DMS 273 (cell line): ENCODE results near the gene CNPY1.
"Not testable (repeated sequence)": the region's sequence is repeated elsewhere in the genome, so short reads cannot be mapped to it uniquely, and the experiment has no call there.

Experiments used
- DNase-seq: peaks from one replicate; lab custom pipeline; 2025; ENCODE audit not compliant: unreplicated experiment; lab: John Stamatoyannopoulos, UW

Gene CNPY1

DNA sequence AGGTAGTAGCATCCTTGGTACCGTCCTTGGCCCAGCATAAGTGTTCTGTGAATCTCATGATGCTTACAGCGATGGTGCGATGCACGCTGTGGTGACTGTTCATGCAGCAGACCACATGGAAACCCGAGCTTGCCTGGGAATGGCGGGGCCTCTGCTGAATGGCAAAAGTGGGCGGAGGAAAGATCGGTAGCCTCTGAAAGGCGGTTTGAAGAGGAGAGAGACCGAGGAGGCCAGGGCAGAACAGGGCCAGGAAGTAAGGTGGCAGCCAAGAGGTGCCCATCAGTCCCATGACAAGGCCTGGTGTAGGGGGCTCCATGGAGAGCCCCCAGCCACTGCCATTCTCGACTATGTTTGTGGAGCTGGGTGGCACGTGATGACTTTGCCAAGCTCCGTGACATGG is 33.2 kb upstream of the CNPY1 start:
- DNase-seq = no peak

GRCh38 chr7:155578016-155578415 is 31.7 kb upstream of the CNPY1 start:
- no peak for DNase-seq

- no peak for DNase-seq
Measured at GRCh38 chr7:155577509-155577905, 31.1 kb upstream of the CNPY1 start.

- no peak for DNase-seq
Measured at GRCh38 chr7:155576900-155577508, 30.6 kb upstream of the CNPY1 start.

DNA sequence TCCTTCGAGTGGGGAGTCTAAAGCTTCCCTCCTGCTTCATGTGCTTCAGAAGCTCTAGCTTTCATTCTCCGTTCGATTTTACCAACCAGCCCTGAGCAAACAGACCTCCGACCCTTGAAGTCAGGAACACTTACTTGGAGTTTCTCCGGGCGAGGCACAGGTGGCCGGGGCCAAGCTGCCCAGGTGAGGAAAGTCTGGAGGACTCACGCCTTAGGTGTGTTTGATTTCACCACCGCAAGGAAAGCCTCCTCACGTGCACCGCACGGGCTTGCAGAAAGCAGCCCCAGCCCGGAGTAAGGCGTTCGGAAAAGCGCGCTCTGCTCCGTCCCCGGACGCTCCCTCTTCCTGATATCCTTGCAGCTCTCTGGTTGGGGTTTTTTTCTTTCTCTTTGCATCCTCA is 30.1 kb upstream of the CNPY1 start:
- DNase-seq = no peak

DNA sequence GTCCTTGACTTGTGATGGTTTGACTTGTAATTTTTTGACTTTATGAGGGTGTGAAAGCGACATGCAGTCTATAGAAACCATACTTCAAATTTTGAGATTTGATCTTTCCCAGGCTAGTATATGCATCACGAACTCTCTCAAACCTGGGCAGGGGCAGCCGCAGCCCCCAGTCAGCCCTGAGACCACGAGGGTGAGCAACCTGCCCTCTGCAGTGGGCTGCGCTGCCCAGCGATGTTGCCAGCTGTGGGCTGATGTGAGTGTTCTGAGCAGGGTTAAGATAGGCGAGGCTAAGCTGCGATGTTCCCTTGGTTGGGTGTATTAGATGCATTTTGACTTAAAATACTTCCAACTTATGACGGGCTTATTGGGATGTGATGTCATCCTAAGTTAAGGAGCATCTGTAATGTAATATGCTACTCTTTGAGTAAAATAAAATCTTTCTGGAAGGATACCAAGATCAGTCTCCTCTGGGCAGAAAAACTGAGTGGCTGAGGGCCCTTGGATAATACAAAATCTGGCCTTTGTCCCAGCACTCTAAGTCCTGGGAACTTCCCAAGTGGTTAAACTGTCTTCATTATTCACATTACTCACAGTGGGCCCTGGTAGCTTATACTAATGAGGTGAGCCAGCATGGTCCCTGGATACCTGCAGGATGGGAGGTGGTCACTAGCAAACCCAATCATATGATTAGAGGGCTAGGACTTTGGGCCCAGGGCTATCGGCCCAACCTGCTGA is 28.4 kb upstream of the CNPY1 start:
- no peak for DNase-seq

DNA sequence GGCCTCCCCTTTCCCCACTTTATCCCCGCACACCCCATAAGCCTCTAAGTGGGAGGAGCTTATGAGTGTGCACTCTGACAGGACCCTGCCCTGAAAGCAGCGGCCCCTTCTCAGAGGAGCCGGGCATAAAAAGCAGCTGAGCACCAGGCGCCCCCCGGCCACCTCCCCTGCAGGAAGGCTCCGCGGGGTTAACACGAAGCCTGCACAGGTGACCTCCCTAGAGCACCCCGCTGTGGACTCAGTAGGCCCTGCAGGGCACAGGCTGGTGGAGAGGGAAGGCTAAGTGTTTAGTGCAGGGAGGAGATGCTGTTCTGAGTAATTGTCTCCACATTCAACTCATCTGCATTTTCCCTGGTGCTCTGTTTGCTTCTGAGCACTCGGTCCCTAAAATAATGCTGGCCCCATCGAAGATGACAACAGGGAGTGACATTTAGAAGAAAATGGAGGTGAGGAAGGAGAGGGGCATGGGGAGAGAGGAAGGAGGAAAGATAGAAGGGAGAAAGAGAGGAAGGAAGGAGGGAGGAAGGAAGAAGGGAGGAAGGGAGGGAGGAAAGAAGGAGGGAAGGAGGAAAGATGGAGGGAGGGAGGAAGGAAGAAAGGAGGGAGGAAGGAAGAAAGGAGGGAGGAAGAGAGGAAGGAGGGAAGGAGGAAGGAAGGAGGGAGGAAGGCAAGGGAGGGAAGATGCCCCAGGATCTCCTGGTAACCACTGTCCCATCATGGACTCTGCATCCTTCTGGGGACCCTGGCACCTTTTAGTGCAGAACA is 25.4 kb upstream of the CNPY1 start:
- no peak for DNase-seq

GRCh38 chr7:155570991-155571390 is 24.6 kb upstream of the CNPY1 start:
- no peak for DNase-seq

DNA sequence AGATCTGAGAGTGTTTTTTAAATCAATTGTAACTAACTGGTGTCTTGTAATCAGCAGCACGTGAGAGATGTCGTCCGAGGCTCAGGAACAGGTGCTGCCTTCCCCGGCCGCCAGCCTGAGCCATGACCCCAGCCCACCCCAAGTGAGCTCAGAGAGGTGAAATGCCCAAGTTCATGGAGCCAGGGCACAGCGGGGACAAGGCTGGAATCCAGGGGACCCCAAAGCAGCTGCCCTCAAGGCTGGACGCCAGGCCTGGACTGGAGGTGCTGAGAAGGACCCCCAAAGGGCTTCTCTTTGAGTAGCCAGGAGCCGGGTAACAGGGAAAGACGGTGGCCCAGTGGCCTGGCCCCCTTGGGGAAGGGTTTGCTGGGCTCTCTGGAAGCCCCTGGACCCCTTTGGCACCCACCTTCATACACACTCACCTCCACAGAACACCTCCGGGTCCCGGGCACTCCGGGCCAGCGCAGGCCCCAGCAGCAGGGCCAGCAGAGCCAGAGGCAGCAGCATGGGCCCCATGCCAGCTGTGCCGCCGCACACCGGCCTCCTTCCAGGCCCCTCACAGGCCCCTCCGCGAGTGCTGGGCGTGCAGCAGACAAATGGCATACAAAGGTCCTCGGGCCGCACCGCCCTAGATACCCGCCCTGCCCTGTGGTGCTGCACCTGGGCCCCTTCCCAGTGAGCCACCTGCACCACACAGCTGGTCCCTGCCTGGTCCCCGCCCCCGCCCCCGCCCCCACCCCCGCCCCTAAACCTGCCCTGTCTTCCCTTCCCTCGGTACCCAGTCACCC is 24.0 kb upstream of the CNPY1 start:
- DNase-seq = peak; percentile 21

DNA sequence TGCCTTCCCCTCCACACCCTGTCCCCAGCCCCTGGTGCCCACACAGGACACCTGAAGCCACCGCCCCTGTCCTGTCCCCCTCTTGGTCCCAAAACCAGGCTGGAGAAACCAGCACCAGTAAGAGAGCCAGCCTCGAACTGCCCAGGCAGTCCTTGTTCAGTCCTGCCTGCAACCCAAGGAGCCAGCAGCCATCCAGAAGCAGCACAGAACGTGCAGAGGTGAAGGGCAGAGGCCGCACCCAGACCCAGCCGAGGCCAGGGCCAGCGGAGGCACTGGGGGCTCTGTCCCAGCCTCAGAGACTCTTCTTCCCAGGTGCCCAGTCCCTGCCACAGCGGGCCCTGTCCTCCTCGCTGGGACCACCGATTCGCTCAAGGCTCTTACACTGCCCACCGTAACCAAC is 23.3 kb upstream of the CNPY1 start:
- no peak for DNase-seq

GRCh38 chr7:155568842-155569494 is 22.6 kb upstream of the CNPY1 start:
- DNase-seq = no peak

DNA sequence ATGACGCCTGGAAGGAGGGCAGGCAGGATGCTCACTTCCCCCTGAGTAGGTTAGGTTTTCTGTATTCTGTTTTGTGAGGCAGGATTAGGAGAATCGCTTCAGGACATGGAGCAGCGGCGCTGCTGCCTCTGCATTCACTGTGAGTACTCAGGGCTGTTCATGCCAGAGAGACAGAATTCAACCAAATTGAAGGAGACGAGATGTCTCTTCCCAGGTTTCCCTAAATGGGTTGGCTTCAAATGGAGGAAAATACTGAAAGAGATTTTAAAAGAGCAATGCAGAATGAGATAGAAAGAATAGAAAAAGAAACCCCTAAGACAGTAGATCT is 21.9 kb upstream of the CNPY1 start:
- DNase-seq = no peak

DNA sequence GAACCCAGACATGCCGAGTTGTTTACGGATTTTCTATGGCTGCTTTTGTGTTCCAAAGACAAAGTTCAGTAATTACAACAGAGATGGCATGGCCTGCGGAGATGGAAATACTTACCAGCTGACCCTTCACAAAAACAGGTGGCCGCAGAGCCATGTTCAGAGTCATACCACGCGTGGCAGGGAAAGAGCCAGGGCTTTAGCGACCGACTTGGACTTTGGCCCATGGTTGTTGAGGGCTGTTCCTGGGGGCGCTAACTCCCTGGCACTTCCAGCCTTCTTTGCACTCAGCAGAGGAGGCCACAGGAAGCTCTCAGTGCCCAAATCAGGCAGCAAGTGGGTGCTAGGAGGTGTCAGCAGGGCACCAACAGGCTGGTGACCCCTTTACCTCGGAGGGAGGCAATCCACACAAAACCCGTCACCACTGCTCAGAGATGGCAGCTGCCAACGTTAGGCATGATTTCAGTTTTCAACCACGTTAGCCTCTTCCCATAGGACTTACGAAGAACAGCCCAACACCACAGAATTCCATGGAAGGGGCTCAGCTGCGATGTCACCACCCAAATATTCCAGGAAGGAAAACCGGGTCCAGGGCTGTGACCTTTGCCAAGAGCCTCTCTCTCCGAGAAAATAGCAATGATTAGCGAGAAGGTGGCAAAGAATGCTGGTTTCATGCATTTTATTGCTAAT is 21.4 kb upstream of the CNPY1 start:
- no peak for DNase-seq

- no peak for DNase-seq
Measured at GRCh38 chr7:155566011-155566836, 19.9 kb upstream of the CNPY1 start.

DNA sequence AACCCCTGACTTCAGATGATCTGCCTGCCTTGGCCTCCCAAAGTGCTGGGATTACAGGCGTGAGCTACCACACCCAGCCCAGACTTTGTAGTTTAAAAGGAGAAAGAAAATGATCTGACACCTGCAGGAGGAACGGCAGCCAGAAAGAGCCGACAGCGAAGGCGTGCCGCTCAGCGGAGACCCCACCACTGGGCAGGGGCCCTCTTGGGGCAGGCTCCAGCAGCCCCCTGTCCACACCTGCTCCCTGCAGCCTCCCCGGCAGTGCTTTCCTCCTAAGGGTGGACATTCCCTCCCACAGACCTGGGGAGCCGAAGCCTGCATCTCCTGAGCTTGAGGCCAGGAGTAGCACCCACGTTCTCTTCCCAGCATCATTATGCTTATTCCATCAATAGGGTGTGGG is 19.2 kb upstream of the CNPY1 start:
- DNase-seq = no peak

GRCh38 chr7:155562976-155563375 is 16.6 kb upstream of the CNPY1 start:
- not testable (repeated sequence) for DNase-seq

DNA sequence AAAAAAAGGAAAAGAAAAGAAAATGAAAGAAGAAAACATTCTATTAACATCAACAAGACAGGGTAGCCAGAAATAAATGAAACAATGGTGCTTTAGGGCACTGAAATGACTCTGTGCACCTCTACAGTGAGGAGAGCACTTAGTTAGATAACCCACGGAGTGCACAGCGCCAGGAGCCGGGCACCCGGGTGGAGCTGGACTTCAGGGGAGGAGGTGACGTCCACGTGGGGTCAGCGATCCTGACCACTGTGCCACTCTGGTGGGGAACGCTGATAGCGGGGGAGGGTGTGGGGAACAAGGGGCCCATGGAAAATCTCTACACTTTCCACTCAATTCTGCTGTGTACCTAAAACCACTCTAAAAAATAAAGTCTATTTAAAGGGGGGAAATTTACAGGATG is 15.7 kb upstream of the CNPY1 start:
- no peak for DNase-seq

DNA sequence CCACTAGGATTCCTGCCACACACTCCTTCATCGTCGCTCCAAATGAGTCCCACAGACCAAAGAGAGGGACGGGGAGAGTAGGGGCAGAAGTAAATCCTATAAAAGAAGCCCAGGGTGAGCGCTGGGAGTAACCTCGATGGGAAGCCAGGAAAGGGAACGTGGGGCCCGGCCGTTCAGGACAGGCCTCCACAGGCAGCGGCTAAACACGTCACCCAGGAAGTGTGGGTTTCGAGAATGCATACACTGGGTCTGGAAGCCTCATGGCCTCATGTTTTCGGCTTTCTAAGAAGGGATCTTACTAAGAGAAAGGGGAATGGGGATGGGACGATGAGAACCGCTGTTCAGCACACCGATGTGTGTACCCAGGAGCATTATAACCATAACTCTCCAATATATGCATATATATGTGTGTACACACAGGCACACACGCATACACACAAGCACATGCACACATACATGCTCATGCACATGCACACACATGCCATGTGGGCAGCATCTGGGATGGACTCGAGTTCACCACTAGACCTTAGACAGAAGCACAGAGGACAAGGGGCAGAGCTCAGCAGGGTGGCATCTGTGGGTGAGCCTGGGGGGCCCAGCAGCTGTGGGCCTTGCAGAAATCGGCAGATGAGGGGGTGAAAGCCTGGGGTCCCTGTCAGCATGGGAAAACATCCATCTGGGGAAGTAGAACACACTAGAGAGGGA is 14.8 kb upstream of the CNPY1 start:
- DNase-seq = no peak
